Sigmoid colon (tissue), 7 donors: ENCODE results near the gene RIOK1. TPM values are rescaled to one million over a fixed set of nuclear protein-coding genes. Genes with fewer than 3 reads are reported as not detected.
"Not testable (repeated sequence)": the region's sequence is repeated elsewhere in the genome, so short reads cannot be mapped to it uniquely, and the experiment has no call there.

Source experiments
- DNase-seq: peaks from one replicate; pipeline ENCODE4 v3.0.0-alpha.2; 2019
- H3K27ac ChIP-seq, 4 donors: fragments of 200-600 bp; sonication (generic); one replicate each; pipeline ENCODE4 v1.5.1; 2016 to 2019; ENCODE audit warnings: mild to moderate bottlenecking in 1 of 4
- H3K27me3 ChIP-seq, 3 donors: fragments of 200-600 bp; sonication (generic); one replicate each; pipeline ENCODE4 v1.5.1; 2019; ENCODE audit warnings: mild to moderate bottlenecking in 1 of 3
- H3K36me3 ChIP-seq, 4 donors: fragments of 200-600 bp; sonication (generic); one replicate each; pipeline ENCODE4 v1.5.1; 2016 to 2019
- H3K4me1 ChIP-seq, 4 donors: fragments of 200-600 bp; sonication (generic); one replicate each; pipeline ENCODE4 v1.5.1; 2017 to 2019
- H3K4me3 ChIP-seq, 4 donors: fragments of 200-600 bp; sonication (generic); one replicate each; pipeline ENCODE4 v1.5.1; 2017 to 2019; ENCODE audit warnings: mild to moderate bottlenecking in 2 of 4, moderate library complexity in 1 of 4
- H3K9me3 ChIP-seq, 4 donors: fragments of 200-600 bp in 3 of 4; sonication (generic) in 3 of 4; one replicate each; pipeline versions ENCODE4 v1.5.1 to v1.6.1; 2013 to 2019
- CTCF ChIP-seq, 4 experiments: fragments of 450-650 bp in 3 of 4; fragments of 200-600 bp in 1 of 4; IDR thresholded peaks; one replicate each; pipeline ENCODE4 v1.5.1; 2016 to 2019; ENCODE audit warnings: antibody characterized with exemption in 4 of 4, mild to moderate bottlenecking in 3 of 4, moderate library complexity in 2 of 4
- EP300 ChIP-seq, 4 donors: sonication (generic); formaldehyde crosslinking; IDR thresholded peaks; one replicate each; pipeline ENCODE4 v1.6.1; 2017; ENCODE audit warnings: antibody characterized with exemption in 4 of 4
- POLR2A ChIP-seq, 2 donors: fragments of 450-650 bp; IDR thresholded peaks; one replicate each; pipeline ENCODE4 v1.6.1; 2016; ENCODE audit warnings: antibody characterized with exemption in 2 of 2, mild to moderate bottlenecking in 2 of 2, moderate library complexity in 2 of 2
- POLR2AphosphoS5 ChIP-seq, 4 donors: sonication (generic); formaldehyde crosslinking; IDR thresholded peaks; one replicate each; pipeline ENCODE4 v1.6.1; 2017; ENCODE audit warnings: antibody characterized with exemption in 4 of 4
- WGBS, 2 donors: extraction: QIAGEN DNeasy Blood & Tissue Kit; methylation state at CpG; one replicate each; pipeline ENCODE4 v1.1.7; 2013; 5-methylcytosine and 5-hydroxymethylcytosine counted together
- intact Hi-C: fragments of 100-400 bp; cut with DNase I; formaldehyde crosslinking; loops from one replicate; pipeline ENCODE4 v1.15.1; 2023
- polyA plus RNA-seq, 3 donors: library from polyadenylated mRNA; stranded (reverse); fragments of 200-250 nt; gene quantifications; one replicate each; pipeline ENCODE4 v1.2.3, GENCODE V29; 2013
- total RNA-seq, 4 donors: library from RNA; depleted of rRNA; stranded (reverse); fragments of >200 nt; gene quantifications; one replicate each; pipeline ENCODE4 v1.1.0, GENCODE V29; 2016
- donor health status: healthy with polysubstance abuse.
- donor health status: Bipolar disorder and iron deficiency.
- donor health status: healthy.

The RIOK1 gene
- total and polyA plus RNA-seq, 7 donors = 10.2 to 16.9 (median 15.3) TPM

GRCh38 chr6:7350591-7350990 lies 39.0 kb upstream of the RIOK1 start:
- not testable (repeated sequence) for DNase-seq
- 5 to 61% methylated on average over 1 of the region's 1 CpG for WGBS, 2 donors

GRCh38 chr6:7351916-7352315 lies 37.7 kb upstream of the RIOK1 start:
- H3K27ac ChIP-seq, intact Hi-C loops, H3K36me3 ChIP-seq, H3K27me3 ChIP-seq, H3K4me1 ChIP-seq, H3K9me3 ChIP-seq, H3K4me3 ChIP-seq, DNase-seq: not testable (repeated sequence)
- WGBS, 2 donors = 73 to 77% methylated on average over 3 of the region's 3 CpGs

More at GRCh38 chr6:7350591-7350990, 39.0 kb upstream of the RIOK1 start:
- H3K36me3 ChIP-seq, H3K4me3 ChIP-seq, intact Hi-C loops, H3K9me3 ChIP-seq, H3K27me3 ChIP-seq, H3K4me1 ChIP-seq, H3K27ac ChIP-seq: not testable (repeated sequence)

- Histone ChIP-seq H3K27ac (no peak overlapping the region), H3K4me1 (no peaks in the 10 kb centered on the region), H3K9me3 (no peaks in the 10 kb centered on the region), H3K4me3 (no peak overlapping the region), H3K27me3 (no peaks in the 10 kb centered on the region), H3K36me3 (no peaks in the 10 kb centered on the region)
- no peak for DNase-seq
- WGBS, 2 donors = 90 to 91% methylated on average over 7 of the region's 7 CpGs
- TF ChIP-seq POLR2AphosphoS5 (IDR thresholded peaks at IDR 0.05) = no peak
- intact Hi-C loops = no loop called here
Measured at GRCh38 chr6:7367408-7367807, 22.2 kb upstream of the RIOK1 start.

- no peak overlapping the region for H3K27ac ChIP-seq
- H3K4me3 ChIP-seq = no peak overlapping the region
- intact Hi-C loops = no loop called here
- H3K36me3 ChIP-seq = no peaks in the 10 kb centered on the region
- H3K4me1 ChIP-seq = no peaks in the 10 kb centered on the region
- TF ChIP-seq EP300 (IDR thresholded peaks at IDR 0.05) (no peak), POLR2AphosphoS5 (IDR thresholded peaks at IDR 0.05) (no peak), CTCF (IDR thresholded peaks at IDR 0.05) (no peak), POLR2A (IDR thresholded peaks at IDR 0.05) (no peak)
- no peak for DNase-seq
- WGBS, 2 donors = 15 to 39% methylated on average over 3 of the region's 3 CpGs
- H3K9me3 ChIP-seq = no peaks in the 10 kb centered on the region
- peaks cover 0 to 3% (median 0%) of the 10 kb centered on the region in 3 donors for H3K27me3 ChIP-seq
Measured at GRCh38 chr6:7373739-7374138, 15.9 kb upstream of the RIOK1 start.

- H3K36me3 ChIP-seq = no peaks in the 10 kb centered on the region
- no peak overlapping the region for H3K27ac ChIP-seq
- H3K4me3 ChIP-seq = no peak overlapping the region
- no peak for DNase-seq
- H3K4me1 ChIP-seq = no peaks in the 10 kb centered on the region
- no peaks in the 10 kb centered on the region for H3K9me3 ChIP-seq
- intact Hi-C loops = no loop called here
- WGBS, 2 donors = 94 to 96% methylated on average over 1 of the region's 1 CpG
- H3K27me3 ChIP-seq = peaks cover 0 to 3% (median 0%) of the 10 kb centered on the region in 3 donors
- TF ChIP-seq EP300 (IDR thresholded peaks at IDR 0.05) (no peak), POLR2A (IDR thresholded peaks at IDR 0.05) (no peak), POLR2AphosphoS5 (IDR thresholded peaks at IDR 0.05) (no peak), CTCF (IDR thresholded peaks at IDR 0.05) (no peak)
Measured at GRCh38 chr6:7377961-7378360, 11.6 kb upstream of the RIOK1 start.

GRCh38 chr6:7378740-7379139 lies 10.9 kb upstream of the RIOK1 start:
- intact Hi-C loops = no loop called here
- H3K27ac ChIP-seq = no peak overlapping the region
- H3K4me3 ChIP-seq = no peak overlapping the region
- H3K36me3 ChIP-seq = no peaks in the 10 kb centered on the region
- no peaks in the 10 kb centered on the region for H3K9me3 ChIP-seq
- DNase-seq = no peak
- TF ChIP-seq POLR2A (IDR thresholded peaks at IDR 0.05) (no peak), EP300 (IDR thresholded peaks at IDR 0.05) (no peak), CTCF (IDR thresholded peaks at IDR 0.05) (no peak), POLR2AphosphoS5 (IDR thresholded peaks at IDR 0.05) (no peak)
- no peaks in the 10 kb centered on the region for H3K4me1 ChIP-seq
- peaks cover 0 to 3% (median 0%) of the 10 kb centered on the region in 3 donors for H3K27me3 ChIP-seq
- 59% methylated on average over 4 of the region's 4 CpGs for WGBS, 2 donors
